Stimulated activated CD4-positive, alpha-beta T cell treated with anti-CD3 and anti-CD28 coated beads, Interleukin-1b, Interleukin-23, amount 100 ng/mL, for 1 hour (primary cell): ENCODE results near the gene PNMA6F.
"Not testable (repeated sequence)": the region's sequence is repeated elsewhere in the genome, so short reads cannot be mapped to it uniquely, and the experiment has no call there.

Source experiments
- DNase-seq, 2 donors: peaks; one replicate each; pipeline ENCODE4 v3.0.0-alpha.2; 2020; ENCODE audit warnings: low read depth in 2 of 2

Gene PNMA6F

GRCh38 chrX:153302796-153303195, 18.8 kb downstream of the PNMA6F start:
- no peak for DNase-seq

- DNase-seq, result no peak
Observed at GRCh38 chrX:153301746-153302145, 19.8 kb downstream of the PNMA6F start.

- DNase-seq, result no peak
Observed at GRCh38 chrX:153299855-153300254, 21.7 kb downstream of the PNMA6F start.

- DNase-seq, result no peak
Observed at GRCh38 chrX:153297376-153297775, 24.2 kb downstream of the PNMA6F start.

- not testable (repeated sequence) for DNase-seq
Observed at GRCh38 chrX:153293485-153294071, 28.0 kb downstream of the PNMA6F start.

GRCh38 chrX:153288807-153289206, 32.8 kb downstream of the PNMA6F start:
- not testable (repeated sequence) for DNase-seq

- not testable (repeated sequence) for DNase-seq
Observed at GRCh38 chrX:153285678-153286077, 35.9 kb downstream of the PNMA6F start.

- not testable (repeated sequence) for DNase-seq
Observed at GRCh38 chrX:153283982-153284381, 37.6 kb downstream of the PNMA6F start.

GRCh38 chrX:153281784-153282183, 39.8 kb downstream of the PNMA6F start:
- DNase-seq, result not testable (repeated sequence)

GRCh38 chrX:153279304-153279703, 42.3 kb downstream of the PNMA6F start:
- DNase-seq, result not testable (repeated sequence)

- not testable (repeated sequence) for DNase-seq
Observed at GRCh38 chrX:153276049-153276448, 45.5 kb downstream of the PNMA6F start.

GRCh38 chrX:153275418-153275817, 46.1 kb downstream of the PNMA6F start:
- not testable (repeated sequence) for DNase-seq

- not testable (repeated sequence) for DNase-seq
Observed at GRCh38 chrX:153272584-153272983, 49.0 kb downstream of the PNMA6F start.

- DNase-seq, result not testable (repeated sequence)
Observed at GRCh38 chrX:153272070-153272469, 49.5 kb downstream of the PNMA6F start.
